ENCODE data around the gene MEP1A. TPM values are rescaled to one million over a fixed set of nuclear protein-coding genes. Genes with fewer than 3 reads are reported as not detected.

MEP1A gene
- total RNA-seq, 1 donor from 2014 or later = not detected

GRCh38 chr6:46748940-46749503, 44.2 kb upstream of the MEP1A start:
- Histone ChIP-seq H3K9me3 (no peaks in the 10 kb centered on the region), H3K36me3 (no peaks in the 10 kb centered on the region), H3K4me3 (no peak overlapping the region), H3K27ac (no peak overlapping the region), H3K4me1 (no peaks in the 10 kb centered on the region), H3K27me3 (no peaks in the 10 kb centered on the region)
- intact Hi-C loops (cut with DNase I) = no loop called here
- TF ChIP-seq CTCF (IDR thresholded peaks at IDR 0.05) = no peak
- no peak for DNase-seq (ENCODE audit: low spot score in 2 of 2)

DNA sequence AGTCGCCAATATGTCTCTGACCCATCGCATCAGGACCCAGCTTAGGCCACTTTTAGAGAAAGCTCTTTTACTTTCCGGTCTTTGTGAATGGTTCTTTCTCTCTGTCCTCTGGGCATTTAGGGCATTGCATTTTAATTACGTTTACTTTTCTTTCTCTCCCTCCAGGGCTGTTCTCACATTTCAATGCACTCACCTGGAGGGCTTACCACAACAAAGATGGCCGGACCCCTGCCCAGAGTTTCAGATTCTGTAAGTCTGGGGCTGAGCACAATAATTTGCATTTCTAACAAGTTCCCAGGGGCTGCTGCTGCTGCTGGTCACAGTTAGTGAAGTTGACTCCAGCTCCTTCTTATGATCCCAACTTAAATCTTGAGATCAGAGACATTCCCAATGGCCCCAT, 43.5 kb upstream of the MEP1A start:
- Histone ChIP-seq H3K27ac (no peak overlapping the region), H3K9me3 (no peaks in the 10 kb centered on the region), H3K27me3 (no peaks in the 10 kb centered on the region), H3K36me3 (no peaks in the 10 kb centered on the region), H3K4me1 (no peaks in the 10 kb centered on the region), H3K4me3 (no peak overlapping the region)
- intact Hi-C loops (cut with DNase I) = no loop called here
- no peak for TF ChIP-seq CTCF (IDR thresholded peaks at IDR 0.05)
- no peak for DNase-seq (ENCODE audit: low spot score in 2 of 2)

- H3K27ac ChIP-seq = no peak overlapping the region
- H3K36me3 ChIP-seq = no peaks in the 10 kb centered on the region
- no peak for DNase-seq (ENCODE audit: low spot score in 2 of 2)
- H3K4me3 ChIP-seq = no peak overlapping the region
- intact Hi-C loops (cut with DNase I) = no loop called here
- H3K4me1 ChIP-seq = no peaks in the 10 kb centered on the region
- H3K27me3 ChIP-seq = no peaks in the 10 kb centered on the region
- TF ChIP-seq CTCF (IDR thresholded peaks at IDR 0.05) = no peak
- H3K9me3 ChIP-seq = no peaks in the 10 kb centered on the region
Observed at GRCh38 chr6:46751658-46752057, 41.5 kb upstream of the MEP1A start.

DNA sequence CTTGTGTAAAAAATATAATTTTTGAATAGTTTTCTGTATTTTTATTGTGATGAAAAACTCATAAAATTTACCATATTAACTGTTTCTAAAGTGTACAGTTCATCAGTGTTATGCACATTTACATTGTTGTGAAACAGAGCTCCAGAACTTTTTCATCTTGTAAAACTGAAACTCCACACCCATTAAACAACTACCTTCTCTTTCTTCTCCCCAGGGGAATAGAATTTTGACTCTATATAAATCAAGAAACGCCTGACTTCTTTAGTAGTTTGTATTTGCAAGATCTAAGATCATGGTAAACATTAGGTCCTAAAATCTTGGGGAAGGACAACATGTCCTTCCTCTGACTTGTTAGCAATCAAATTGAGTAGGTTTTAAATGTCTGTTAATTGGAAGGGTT, 37.3 kb upstream of the MEP1A start:
- no peaks in the 10 kb centered on the region for H3K4me1 ChIP-seq
- H3K27me3 ChIP-seq = no peaks in the 10 kb centered on the region
- no peak for DNase-seq (ENCODE audit: low spot score in 2 of 2)
- no peak overlapping the region for H3K27ac ChIP-seq
- H3K36me3 ChIP-seq = no peaks in the 10 kb centered on the region
- no peaks in the 10 kb centered on the region for H3K9me3 ChIP-seq
- intact Hi-C loops (cut with DNase I) = no loop called here
- TF ChIP-seq CTCF (IDR thresholded peaks at IDR 0.05) = no peak
- H3K4me3 ChIP-seq = no peak overlapping the region

DNA sequence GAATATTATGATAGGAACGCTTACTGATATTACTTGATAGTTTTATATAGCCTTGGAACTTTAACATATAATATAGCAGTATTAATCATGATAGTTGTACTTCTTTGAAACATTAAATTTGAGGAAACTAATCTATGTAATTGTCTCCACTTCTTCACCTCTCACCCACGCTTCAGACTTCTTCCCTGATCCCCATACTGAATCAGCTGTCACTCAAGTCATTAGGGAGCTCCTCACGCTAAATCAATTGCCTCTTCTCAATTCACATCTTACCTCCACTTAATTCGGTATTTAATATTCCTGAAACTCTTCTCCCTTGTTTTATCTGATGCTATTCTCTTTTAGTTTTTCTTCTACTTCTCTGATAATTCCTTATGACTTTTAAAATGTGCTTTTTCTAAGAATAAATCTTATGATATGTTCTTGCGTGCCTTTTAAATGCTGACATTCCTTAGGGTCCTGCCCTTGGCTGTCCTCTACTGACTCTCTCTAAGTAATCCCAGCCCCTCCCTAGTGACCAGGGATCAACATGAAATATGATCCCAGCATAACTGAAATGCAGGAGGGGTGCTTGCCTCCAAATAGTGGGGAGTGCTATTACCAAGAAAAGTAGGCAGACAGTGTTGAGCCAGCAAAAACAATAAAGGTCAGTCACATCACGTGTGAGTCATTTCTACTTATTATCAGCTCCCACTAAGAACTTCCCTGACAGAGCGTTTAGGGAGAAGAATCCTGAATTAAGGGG, 36.5 kb upstream of the MEP1A start:
- Histone ChIP-seq H3K27ac (no peak overlapping the region), H3K4me1 (no peaks in the 10 kb centered on the region), H3K27me3 (no peaks in the 10 kb centered on the region), H3K9me3 (no peaks in the 10 kb centered on the region), H3K4me3 (no peak overlapping the region), H3K36me3 (no peaks in the 10 kb centered on the region)
- no peak for DNase-seq (ENCODE audit: low spot score in 2 of 2)
- intact Hi-C loops (cut with DNase I) = no loop called here
- TF ChIP-seq CTCF (IDR thresholded peaks at IDR 0.05) = no peak
